GM18511 (cell line): Measurements from ENCODE around the gene CYP27B1.
"Not testable (repeated sequence)": the region's sequence is repeated elsewhere in the genome, so short reads cannot be mapped to it uniquely, and the experiment has no call there.

ENCODE experiments used
- ATAC-seq: cut with Tn5 transposase; IDR thresholded peaks from one replicate; pipeline ENCODE4 v1.9.1; 2021; ENCODE audit warnings: mild to moderate bottlenecking, moderate library complexity; ENCODE audit not compliant: unreplicated experiment

The CYP27B1 gene

DNA sequence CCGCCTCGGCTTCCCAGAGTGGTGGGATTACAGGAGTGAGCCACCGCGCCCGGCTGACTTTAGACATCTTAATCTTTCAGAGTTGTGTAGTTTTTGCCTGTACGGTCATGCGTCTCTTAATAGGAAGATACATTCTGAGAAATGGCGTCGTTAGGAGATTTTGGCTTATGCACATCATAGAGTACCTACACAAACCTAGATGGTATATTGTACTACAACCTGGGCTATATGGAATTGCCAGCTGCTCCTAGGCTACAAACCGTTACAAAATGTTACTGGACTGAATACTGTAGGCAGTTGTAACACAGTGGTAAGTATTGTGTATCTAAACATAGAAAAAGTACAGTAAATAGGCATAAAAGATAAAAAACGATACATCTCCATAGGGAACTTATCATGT lies 17.0 kb upstream of the CYP27B1 start:
- ATAC-seq = no peak

- ATAC-seq = no peak
These were observed 16.6 kb upstream of the CYP27B1 start for GRCh38 chr12:57783466-57783801.

DNA sequence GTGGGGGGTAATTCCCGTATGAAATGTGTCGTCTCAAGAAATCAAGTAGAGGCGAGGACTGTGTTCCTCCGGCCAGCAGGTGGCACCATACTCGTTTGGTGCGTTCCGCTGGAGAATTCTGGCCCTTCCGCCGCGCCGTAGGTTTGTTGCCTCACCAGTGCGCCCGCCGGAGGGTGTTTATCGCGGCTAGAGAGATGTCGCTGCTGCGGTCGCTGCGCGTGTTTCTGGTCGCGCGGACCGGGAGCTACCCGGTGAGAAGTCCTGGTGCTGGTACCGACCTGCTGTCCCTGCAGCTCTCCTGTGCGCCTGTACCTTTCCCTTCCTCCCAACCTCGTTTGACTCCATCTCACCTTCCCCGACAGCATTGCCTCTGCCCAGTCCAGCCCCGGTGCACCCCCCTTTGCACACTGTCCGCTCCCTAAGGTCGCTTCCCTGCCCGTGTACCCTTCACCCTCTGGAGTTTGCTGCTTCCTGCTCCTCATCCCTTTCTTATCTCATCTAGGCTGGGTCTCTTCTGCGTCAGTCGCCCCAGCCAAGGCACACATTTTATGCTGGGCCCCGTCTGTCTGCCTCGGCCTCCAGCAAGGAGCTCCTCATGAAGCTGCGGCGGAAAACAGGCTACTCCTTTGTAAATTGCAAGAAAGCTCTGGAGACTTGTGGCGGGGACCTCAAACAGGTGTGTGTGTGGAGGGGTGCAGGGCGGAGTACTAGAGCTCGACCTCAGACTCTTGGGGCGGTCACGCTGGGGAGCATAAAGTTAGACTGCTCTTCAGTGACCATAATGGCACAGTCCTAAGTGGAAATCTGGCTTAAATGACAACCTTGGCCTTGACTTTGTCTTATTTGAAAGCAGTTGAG lies 16.0 kb upstream of the CYP27B1 start, which contains the start of gene TSFM:
Gene TSFM (plus strand): TSS at position 180 of the 858 bp plus-strand sequence. CDS start 15 bp downstream, at position 195.
- peak; percentile 92 for ATAC-seq

DNA sequence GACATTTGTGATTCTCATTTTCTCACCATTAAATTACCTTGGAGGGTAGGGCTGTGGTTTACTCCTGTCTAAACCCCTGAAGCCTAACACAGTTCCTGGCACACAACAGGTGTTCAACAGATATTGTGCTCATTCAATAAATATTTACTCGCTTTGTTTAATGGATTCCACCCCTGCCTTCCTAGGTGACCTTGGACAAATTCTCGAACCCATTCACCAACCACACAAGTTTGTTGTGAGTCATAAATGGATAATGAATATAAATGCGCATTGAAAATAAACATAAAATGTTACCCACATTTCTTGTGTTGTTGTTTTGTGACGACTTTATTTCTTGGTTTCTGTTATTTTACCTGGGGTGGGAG lies 15.3 kb upstream of the CYP27B1 start:
- peak; percentile 23 for ATAC-seq

GRCh38 chr12:57781801-57782200 lies 14.9 kb upstream of the CYP27B1 start:
- ATAC-seq = no peak

DNA sequence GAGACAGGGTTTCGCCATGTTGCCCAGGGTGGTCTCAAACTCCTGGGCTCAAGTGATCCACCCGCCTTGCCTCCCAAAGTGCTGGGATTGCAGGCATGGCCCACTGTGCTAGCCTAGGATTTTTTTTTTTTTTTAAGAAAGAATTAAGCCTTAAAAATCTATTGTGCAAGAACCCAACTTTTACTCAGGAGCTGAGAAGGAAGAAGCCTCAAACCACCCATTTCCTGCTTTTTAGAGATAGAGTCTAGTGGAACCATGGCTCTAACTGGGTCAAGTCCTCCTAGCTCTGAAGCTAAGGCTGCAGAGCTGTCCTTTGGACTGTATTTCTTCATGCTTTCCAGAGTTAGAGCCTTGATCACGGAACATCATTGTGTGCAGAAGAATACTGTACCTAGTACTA lies 14.4 kb upstream of the CYP27B1 start:
- ATAC-seq = no peak

GRCh38 chr12:57780284-57780897 lies 13.5 kb upstream of the CYP27B1 start:
- ATAC-seq = no peak

- no peak for ATAC-seq
These were observed 12.9 kb upstream of the CYP27B1 start for GRCh38 chr12:57779736-57780135.

- ATAC-seq = no peak
These were observed 11.0 kb upstream of the CYP27B1 start for GRCh38 chr12:57777911-57778310.

- ATAC-seq = no peak
These were observed 10.5 kb upstream of the CYP27B1 start for GRCh38 chr12:57777367-57777766.

DNA sequence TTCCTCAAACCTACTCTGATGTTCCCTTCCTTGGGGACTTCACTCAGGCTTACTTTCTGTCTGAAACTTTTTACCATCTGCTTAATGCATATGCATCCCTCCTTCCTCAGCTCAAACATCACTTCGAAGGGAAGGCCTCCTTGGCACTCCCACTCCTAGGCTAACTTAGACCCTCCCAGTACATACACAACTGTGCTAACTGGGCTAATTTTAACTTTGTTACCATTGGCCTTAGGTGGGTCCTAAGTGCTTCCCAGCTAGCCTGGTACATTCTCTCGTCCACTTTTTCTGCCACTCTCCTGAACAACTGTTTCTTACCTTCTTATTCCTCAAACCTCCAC lies 9.3 kb upstream of the CYP27B1 start:
- ATAC-seq = no peak

- no peak for ATAC-seq
These were observed 8.8 kb upstream of the CYP27B1 start for GRCh38 chr12:57775563-57776246.

DNA sequence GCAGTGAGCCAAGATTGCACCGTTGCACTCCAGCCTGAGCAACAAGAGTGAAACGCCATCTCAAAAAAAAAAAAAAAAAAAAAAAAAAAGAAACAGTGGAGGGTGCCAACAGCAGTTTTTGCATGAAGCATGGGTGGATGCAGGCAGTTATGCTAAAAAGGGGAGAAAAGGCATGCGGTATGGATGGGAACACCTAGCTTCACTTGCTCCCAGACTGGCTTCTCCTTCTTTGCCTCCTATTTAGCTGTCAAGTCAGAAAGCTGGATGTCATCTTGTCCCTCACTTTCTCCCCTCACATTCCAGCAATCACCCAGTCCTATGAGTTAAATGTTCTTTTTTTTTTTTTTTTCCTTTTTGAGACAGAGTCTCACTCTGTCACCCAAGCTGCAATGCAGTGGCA lies 8.2 kb upstream of the CYP27B1 start:
- no peak for ATAC-seq

DNA sequence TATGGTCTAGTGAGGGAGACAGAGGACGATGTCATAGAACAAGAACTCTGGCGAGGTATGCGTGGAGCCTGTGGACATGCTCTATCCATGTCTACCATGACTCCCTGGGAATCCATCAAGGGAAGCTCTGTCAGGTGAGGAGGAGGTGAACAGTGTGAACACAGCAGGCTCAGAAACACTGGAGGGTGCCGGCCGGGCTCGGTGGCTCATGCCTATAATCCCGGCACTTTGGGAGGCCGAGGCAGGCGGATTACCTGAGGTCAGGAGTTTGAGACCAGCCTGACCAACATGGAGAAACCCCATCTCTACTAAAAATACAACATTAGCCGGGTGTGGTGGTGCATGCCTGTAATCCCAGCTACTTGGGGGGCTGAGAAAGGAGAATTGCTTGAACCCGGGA lies 7.8 kb upstream of the CYP27B1 start:
- not testable (repeated sequence) for ATAC-seq

- ATAC-seq = peak; percentile 31
These were observed 5.8 kb upstream of the CYP27B1 start, which contains the start of gene EEF1AKMT3 for GRCh38 chr12:57772429-57773322. Gene EEF1AKMT3 (plus strand): TSS chr12:57772614. CDS start chr12:57772725, 111 bp downstream.

GRCh38 chr12:57771873-57772428 lies 5.1 kb upstream of the CYP27B1 start, which contains the start of gene METTL1:
Gene METTL1 (minus strand): TSS chr12:57772105. CDS start chr12:57772083, 22 bp downstream.
- ATAC-seq = peak; percentile 86

- peak; percentile 80 for ATAC-seq
These were observed 4.5 kb upstream of the CYP27B1 start for GRCh38 chr12:57771236-57771872.

GRCh38 chr12:57770734-57771133 lies 3.9 kb upstream of the CYP27B1 start:
- ATAC-seq = no peak

DNA sequence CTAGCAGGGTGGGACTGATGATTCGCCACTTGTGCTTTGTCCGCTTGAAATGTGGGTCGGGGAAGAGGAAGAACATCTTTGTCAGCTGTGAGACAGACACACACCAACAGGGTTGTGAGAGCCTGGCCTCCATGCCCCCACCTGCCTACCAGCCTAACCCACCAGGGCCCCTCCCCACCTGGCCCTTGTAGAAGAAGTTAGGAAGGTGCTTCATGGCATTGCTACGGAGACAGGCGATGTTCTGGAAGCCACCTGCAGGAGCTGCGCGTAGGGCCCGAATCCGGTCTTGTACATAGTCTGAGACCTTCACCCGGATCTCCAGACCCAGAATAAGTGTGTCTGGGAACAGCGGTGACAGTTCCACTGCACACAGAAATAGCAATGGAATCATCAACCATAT lies 2.7 kb upstream of the CYP27B1 start:
- ATAC-seq = no peak

DNA sequence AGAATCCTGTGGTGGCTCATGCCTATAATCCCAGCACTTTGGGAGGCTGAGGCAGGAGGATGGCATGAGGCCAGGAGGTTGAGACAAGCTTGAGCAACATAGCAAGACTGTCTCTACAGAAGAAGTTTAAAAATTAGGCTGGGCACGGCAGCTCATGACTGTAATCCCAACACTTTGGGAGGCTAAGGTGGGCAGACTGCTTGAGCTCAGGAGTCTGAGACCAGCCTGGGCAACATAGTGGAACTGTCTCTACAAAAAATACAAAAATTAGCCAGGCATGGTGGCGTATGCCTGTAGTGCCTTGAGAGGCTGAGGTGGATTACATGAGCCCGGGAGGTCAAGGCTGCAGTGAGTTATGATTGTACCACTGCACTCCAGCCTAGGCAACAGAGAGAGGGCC lies 998 bp upstream of the CYP27B1 start:
- ATAC-seq = no peak
